RWPE1 (cell line): Measurements from ENCODE around the gene PTPRQ.

Experiments used
- CTCF ChIA-PET: fragments of 350-600 bp; sonication (Branson Sonifier 250); formaldehyde crosslinking; extraction: SDS; loops from one replicate; lab custom pipeline; 2021; lab: Yijun Ruan, JAX
- POLR2A ChIA-PET: fragments of 400-600 bp; formaldehyde crosslinking; extraction: SDS; loops from one replicate; lab custom pipeline; 2020; ENCODE audit warnings: antibody characterized with exemption; ENCODE audit not compliant: low non-redundant PET; lab: Yijun Ruan, JAX
- DNase-seq: peaks from one replicate; pipeline ENCODE4 v3.0.0; 2012; ENCODE audit warnings: low spot score
- H3K27ac ChIP-seq: fragments of 450-650 bp; 2 replicates; pipeline ENCODE4 v1.5.1; 2017
- CTCF ChIP-seq: fragments of 450-650 bp; conservative IDR thresholded peaks from 2 replicates; pipeline ENCODE4 v1.5.1; 2017; ENCODE audit warnings: low read depth, mild to moderate bottlenecking

The PTPRQ gene

GRCh38 chr12:80411787-80412186 is 32.2 kb upstream of the PTPRQ start:
- no peak overlapping the region for H3K27ac ChIP-seq
- POLR2A ChIA-PET = no interaction called here
- TF ChIP-seq CTCF = no peak
- CTCF ChIA-PET = interaction anchor here (0.6 to 0.7 kb wide), 4 partner anchors 9 to 847 kb away, joined by 3 read pairs; no protein-coding TSS in a partner anchor
- no peak for DNase-seq

- H3K27ac ChIP-seq = no peak overlapping the region
- peak; percentile 76 for TF ChIP-seq CTCF
- POLR2A ChIA-PET = no interaction called here
- CTCF ChIA-PET = interaction anchor here (0.6 to 1.4 kb wide), 5 partner anchors 9 to 846 kb away, joined by 3 to 5 read pairs (median 3); no protein-coding TSS in a partner anchor
- DNase-seq = peak; percentile 24
These were observed 31.6 kb upstream of the PTPRQ start for GRCh38 chr12:80412343-80412953.

- ChIA-PET POLR2A (no interaction called here), CTCF (interaction anchor here (0.7 to 1.4 kb wide), 2 partner anchors 350 to 363 kb away, joined by 4 to 5 read pairs; no protein-coding TSS in a partner anchor)
- H3K27ac ChIP-seq = no peak overlapping the region
- DNase-seq = no peak
- no peak for TF ChIP-seq CTCF
These were observed 30.6 kb upstream of the PTPRQ start for GRCh38 chr12:80413462-80413861.

GRCh38 chr12:80415466-80415865 is 28.6 kb upstream of the PTPRQ start:
- no peak for TF ChIP-seq CTCF
- CTCF ChIA-PET = no interaction called here
- DNase-seq = no peak
- no peak overlapping the region for H3K27ac ChIP-seq
- POLR2A ChIA-PET = no interaction called here

GRCh38 chr12:80419644-80420043 is 24.4 kb upstream of the PTPRQ start:
- DNase-seq = no peak
- H3K27ac ChIP-seq = no peak overlapping the region
- POLR2A ChIA-PET = no interaction called here
- TF ChIP-seq CTCF = no peak
- CTCF ChIA-PET = no interaction called here

GRCh38 chr12:80420075-80420474 is 24.0 kb upstream of the PTPRQ start:
- ChIA-PET POLR2A (no interaction called here), CTCF (no interaction called here)
- no peak for TF ChIP-seq CTCF
- H3K27ac ChIP-seq = no peak overlapping the region
- no peak for DNase-seq
